IMR-90 (cell line): Measurements from ENCODE around the gene GATA1. TPM values are rescaled to one million over a fixed set of nuclear protein-coding genes. Genes with fewer than 3 reads are reported as not detected.

Experiments
- ATAC-seq: fragments of 200-7000 bp; cut with Tn5 transposase; 2 replicates; pipeline ENCODE4 v1.9.1; 2020; ENCODE audit warnings: low read depth, mild to moderate bottlenecking, moderate library complexity
- BruUV-seq: library from RNA; stranded (reverse); fragments of 400-500 nt; replicated peaks from 2 replicates; lab custom pipeline; 2021; lab: Mats Ljungman, UMichigan
- CTCF ChIA-PET: fragments of 300-600 bp; formaldehyde crosslinking; extraction: SDS; loops from one replicate; lab custom pipeline; 2021; ENCODE audit warnings: antibody characterized with exemption; lab: Yijun Ruan, JAX
- POLR2A ChIA-PET: fragments of 300-600 bp; sonication (Branson Sonifier 250); formaldehyde crosslinking; loops from one replicate; lab custom pipeline; 2022; ENCODE audit warnings: antibody characterized with exemption; ENCODE audit not compliant: unreplicated experiment; lab: Charles Lee
- DNase-seq: peaks from one replicate; pipeline ENCODE4 v3.0.0; 2013
- H2AFZ ChIP-seq: replicated peaks from 2 replicates; pipeline ENCODE3; 2013; ENCODE audit warnings: low read length, mild to moderate bottlenecking; ENCODE audit not compliant: poor library complexity
- H2AK5ac ChIP-seq: 2 replicates; pipeline ENCODE4 v1.6.1; 2013; ENCODE audit warnings: low read depth, low read length, inconsistent platforms
- H2AK9ac ChIP-seq: replicated peaks from 2 replicates; pipeline ENCODE3; 2013; ENCODE audit warnings: mild to moderate bottlenecking, low read depth, low read length, moderate library complexity; ENCODE audit not compliant: poor library complexity
- H2BK120ac ChIP-seq: 2 replicates; pipeline ENCODE4 v1.6.1; 2013; ENCODE audit warnings: low read depth, low read length, inconsistent platforms
- H2BK15ac ChIP-seq: 3 replicates; pipeline ENCODE4 v1.6.1; 2013; ENCODE audit warnings: low read depth, low read length, inconsistent platforms
- H2BK20ac ChIP-seq: 2 replicates; pipeline ENCODE4 v1.6.1; 2013; ENCODE audit warnings: low read depth, mild to moderate bottlenecking, inconsistent platforms, low read length, moderate library complexity
- H2BK5ac ChIP-seq: 2 replicates; pipeline ENCODE4 v1.6.1; 2013; ENCODE audit warnings: mild to moderate bottlenecking, low read depth, low read length, inconsistent platforms; ENCODE audit not compliant: poor library complexity, severe bottlenecking
- H3K14ac ChIP-seq: replicated peaks from 2 replicates; pipeline ENCODE4 v1.6.1; 2013; ENCODE audit warnings: low read depth, low read length, inconsistent platforms
- H3K18ac ChIP-seq: 2 replicates; pipeline ENCODE4 v1.6.1; 2013; ENCODE audit warnings: low read depth, low read length, control low read depth
- H3K23ac ChIP-seq: 2 replicates; pipeline ENCODE4 v1.6.1; 2013; ENCODE audit warnings: low read depth, low read length, inconsistent platforms
- H3K27ac ChIP-seq: 2 replicates; pipeline ENCODE4 v1.5.1; 2013; ENCODE audit warnings: mild to moderate bottlenecking, control low read depth, low read length; ENCODE audit not compliant: insufficient read depth
- H3K27me3 ChIP-seq: 2 replicates; pipeline ENCODE4 v1.6.1; 2013; ENCODE audit warnings: low read length; ENCODE audit not compliant: control insufficient read depth, insufficient read depth
- H3K36me3 ChIP-seq: 2 replicates; pipeline ENCODE4 v1.6.1; 2013; ENCODE audit warnings: low read length, mixed read lengths; ENCODE audit not compliant: control insufficient read depth, insufficient read depth
- H3K4ac ChIP-seq: 2 replicates; pipeline ENCODE4 v1.6.1; 2013; ENCODE audit warnings: low read depth, low read length, inconsistent platforms
- H3K4me1 ChIP-seq: 2 replicates; pipeline ENCODE4 v1.6.1; 2013; ENCODE audit warnings: low read length, mixed read lengths; ENCODE audit not compliant: control insufficient read depth, insufficient read depth
- H3K4me2 ChIP-seq: 2 replicates; pipeline ENCODE4 v1.6.1; 2013; ENCODE audit warnings: low read depth, mild to moderate bottlenecking, control low read depth, low read length, moderate library complexity
- H3K4me3 ChIP-seq: 2 replicates; pipeline ENCODE4 v1.5.1; 2013; ENCODE audit warnings: low read depth, mild to moderate bottlenecking, control low read depth, low read length, moderate library complexity; ENCODE audit not compliant: insufficient read depth
- H3K56ac ChIP-seq: 2 replicates; pipeline ENCODE4 v1.6.1; 2013; ENCODE audit warnings: low read length, inconsistent platforms; ENCODE audit not compliant: insufficient read depth; ENCODE audit errors: extremely low read depth
- H3K79me1 ChIP-seq, 2 experiments: 2 replicates each; pipeline ENCODE4 v1.6.1; 2013; ENCODE audit warnings: low read length in 2 of 2, inconsistent platforms in 1 of 2, low read depth in 1 of 2
- H3K9ac ChIP-seq: 2 replicates; pipeline ENCODE4 v1.6.1; 2013; ENCODE audit warnings: low read depth, low read length, control low read depth
- H3K9me1 ChIP-seq: 2 replicates; pipeline ENCODE4 v1.6.1; 2013; ENCODE audit warnings: low read length, inconsistent platforms; ENCODE audit not compliant: insufficient read depth
- H3K9me3 ChIP-seq: 2 replicates; pipeline ENCODE4 v1.6.1; 2013; ENCODE audit warnings: low read length; ENCODE audit not compliant: control insufficient read depth, insufficient read depth
- H4K20me1 ChIP-seq: 2 replicates; pipeline ENCODE4 v1.6.1; 2013; ENCODE audit warnings: low read length, inconsistent platforms; ENCODE audit not compliant: insufficient read depth
- H4K5ac ChIP-seq: 2 replicates; pipeline ENCODE4 v1.6.1; 2013; ENCODE audit warnings: mild to moderate bottlenecking, low read depth, low read length, control low read depth
- H4K8ac ChIP-seq, 2 experiments: 2 replicates each; pipeline ENCODE4 v1.6.1; 2013; ENCODE audit warnings: low read depth in 2 of 2, low read length in 2 of 2, control low read depth in 1 of 2, inconsistent platforms in 1 of 2
- H4K91ac ChIP-seq: 2 replicates; pipeline ENCODE4 v1.6.1; 2013; ENCODE audit warnings: low read depth, low read length, inconsistent platforms; ENCODE audit not compliant: insufficient read depth
- BHLHE40 ChIP-seq: fragments of 150-350 bp; IDR thresholded peaks from 2 replicates; pipeline ENCODE4 v1.6.1; 2016; ENCODE audit warnings: mild to moderate bottlenecking, low read depth, low read length
- CEBPB ChIP-seq: IDR thresholded peaks from 2 replicates; pipeline ENCODE4 v1.6.1; 2012; ENCODE audit warnings: low read depth, low read length, improper control_type of control experiment
- CHD1 ChIP-seq: IDR thresholded peaks from 2 replicates; pipeline ENCODE4 v1.6.1; 2012; ENCODE audit warnings: low read depth, low read length, improper control_type of control experiment
- FOS ChIP-seq: fragments of 150-350 bp; IDR thresholded peaks from 2 replicates; pipeline ENCODE4 v1.6.1; 2016; ENCODE audit warnings: low read depth, low read length
- MAFK ChIP-seq: IDR thresholded peaks from 2 replicates; pipeline ENCODE4 v1.6.1; 2012; ENCODE audit warnings: low read depth, low read length, improper control_type of control experiment
- MAZ ChIP-seq: IDR thresholded peaks from 2 replicates; pipeline ENCODE4 v1.6.1; 2012; ENCODE audit warnings: low read depth, mild to moderate bottlenecking, low read length, improper control_type of control experiment, moderate library complexity, borderline replicate concordance
- MXI1 ChIP-seq: IDR thresholded peaks from 2 replicates; pipeline ENCODE4 v1.6.1; 2012; ENCODE audit warnings: low read depth, mild to moderate bottlenecking, low read length, moderate library complexity, borderline replicate concordance
- NFE2L2 ChIP-seq: fragments of 150-350 bp; IDR thresholded peaks from 2 replicates; pipeline ENCODE4 v1.6.1; 2016; ENCODE audit warnings: low read depth, mild to moderate bottlenecking, low read length
- POLR2A ChIP-seq: IDR thresholded peaks from 2 replicates; pipeline ENCODE4 v1.6.1; 2012; ENCODE audit warnings: mild to moderate bottlenecking, low read depth, low read length
- RAD21 ChIP-seq: IDR thresholded peaks from 2 replicates; pipeline ENCODE4 v1.6.1; 2012; ENCODE audit warnings: low read length, improper control_type of control experiment
- RCOR1 ChIP-seq: IDR thresholded peaks from 2 replicates; pipeline ENCODE4 v1.6.1; 2012; ENCODE audit warnings: mild to moderate bottlenecking, low read length, improper control_type of control experiment; ENCODE audit not compliant: insufficient replicate concordance
- RFX5 ChIP-seq: IDR thresholded peaks from 2 replicates; pipeline ENCODE4 v1.8.0; 2012; ENCODE audit warnings: low read depth, mild to moderate bottlenecking, low read length, moderate library complexity
- SMC3 ChIP-seq: fragments of 150-350 bp; IDR thresholded peaks from 2 replicates; pipeline ENCODE4 v1.6.1; 2016; ENCODE audit warnings: low read depth, mild to moderate bottlenecking, antibody characterized with exemption, low read length, moderate library complexity
- WGBS, 2 experiments: methylation state at CpG; one replicate each; pipeline versions ENCODE4 v1.1.5 to v1.1.7; 2013; ENCODE audit warnings: missing lambda C conversion rate in 2 of 2; ENCODE audit not compliant: insufficient read length in 1 of 2; ENCODE audit errors: extremely low coverage in 2 of 2; 5-methylcytosine and 5-hydroxymethylcytosine counted together
- dilution Hi-C: fragments of 300-500 bp; cut with HindIII; formaldehyde crosslinking; loops from one replicate; pipeline ENCODE4 v1.14.3; 2018; ENCODE audit warnings: low sequenced_read_pairs; ENCODE audit not compliant: unreplicated experiment
- in situ Hi-C: fragments of 300-500 bp; cut with MboI; formaldehyde crosslinking; loops from 3 replicates; pipeline ENCODE4 v1.14.3; 2019; ENCODE audit warnings: low sequenced_read_pairs, inconsistent platforms, mixed read lengths
- intact Hi-C: fragments of 100-400 bp; cut with micrococcal nuclease; formaldehyde crosslinking; loops from 2 replicates; pipeline ENCODE4 v1.10.0; 2022
- polyA plus RNA-seq, 3 experiments: library from polyadenylated mRNA; depleted of rRNA; stranded (reverse); fragments of >200 nt; gene quantifications; 2 replicates each; pipeline ENCODE4 v1.2.3, GENCODE V29; 2012; ENCODE audit warnings: low replicate concordance in 1 of 3
- total RNA-seq: library from RNA; depleted of rRNA; stranded (reverse); fragments of >200 nt; gene quantifications from 2 replicates; pipeline ENCODE4 v1.2.3, GENCODE V29; 2012
- TF ChIP-seq, protein P1 (sequence below): fragments of 150-350 bp; IDR thresholded peaks from 2 replicates; pipeline ENCODE4 v1.6.1; 2017; ENCODE audit warnings: mild to moderate bottlenecking, antibody characterized with exemption, low read length, low read depth
- TF ChIP-seq, protein P2 (sequence below): fragments of 150-350 bp; IDR thresholded peaks from 2 replicates; pipeline ENCODE4 v1.6.1; 2016; ENCODE audit warnings: low read depth, mild to moderate bottlenecking, low read length, moderate library complexity, borderline replicate concordance
- TF ChIP-seq, protein P3 (sequence below): conservative IDR thresholded peaks from 2 replicates; pipeline ENCODE4 v1.5.1; 2012; ENCODE audit warnings: mild to moderate bottlenecking, low read depth, low read length, improper control_type of control experiment

GATA1 gene
- total and polyA plus RNA-seq, 2 of the 4 experiments (the other 2 are of a cell fraction) = not detected

DNA sequence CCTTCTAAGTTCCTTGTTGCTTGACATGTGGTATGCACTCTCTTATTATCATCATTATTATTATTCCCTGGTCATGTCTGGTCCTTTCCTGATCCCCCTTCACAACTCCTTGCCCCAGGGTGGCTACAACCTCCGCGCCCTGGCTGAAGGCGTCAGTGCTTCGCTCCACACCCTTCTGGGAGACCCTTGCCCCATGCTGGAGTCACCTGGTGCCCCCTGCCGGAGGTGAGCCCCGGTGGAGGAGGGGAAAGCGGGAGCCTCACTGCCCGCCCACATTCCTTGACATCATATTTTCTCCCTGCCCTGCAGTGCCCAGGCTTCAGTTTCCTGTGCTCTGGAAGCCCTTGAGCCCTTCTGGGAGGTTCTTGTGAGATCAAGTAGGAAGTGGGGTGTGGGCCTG is 28.9 kb downstream of the GATA1 start:
- BruUV-seq = no TSS peak
- DNase-seq (no peak), ATAC-seq (no peak)
- H3K36me3 ChIP-seq = peaks cover 19% of the 10 kb centered on the region
- H3K23ac ChIP-seq = no peak overlapping the region
- no peaks in the 10 kb centered on the region for H3K4me1 ChIP-seq
- H3K9me1 ChIP-seq = no peaks in the 10 kb centered on the region
- intact Hi-C loops (no loop called here), dilution Hi-C loops (no loop called here), in situ Hi-C loops (no loop called here)
- no peak overlapping the region for H2AK9ac ChIP-seq
- no peak overlapping the region for H3K9ac ChIP-seq
- H3K4me2 ChIP-seq = no peak overlapping the region
- H2AFZ ChIP-seq = no peak overlapping the region
- no peaks in the 10 kb centered on the region for H3K79me1 ChIP-seq
- no peak overlapping the region for H3K18ac ChIP-seq
- H4K20me1 ChIP-seq = no peaks in the 10 kb centered on the region
- H3K9me3 ChIP-seq = no peaks in the 10 kb centered on the region; the same call in 1 of the 2 replicates
- no peak for TF ChIP-seq CEBPB
- TF ChIP-seq RAD21 = no peak
- TF ChIP-seq SMC3 = no peak
- TF ChIP-seq, protein P1, sequence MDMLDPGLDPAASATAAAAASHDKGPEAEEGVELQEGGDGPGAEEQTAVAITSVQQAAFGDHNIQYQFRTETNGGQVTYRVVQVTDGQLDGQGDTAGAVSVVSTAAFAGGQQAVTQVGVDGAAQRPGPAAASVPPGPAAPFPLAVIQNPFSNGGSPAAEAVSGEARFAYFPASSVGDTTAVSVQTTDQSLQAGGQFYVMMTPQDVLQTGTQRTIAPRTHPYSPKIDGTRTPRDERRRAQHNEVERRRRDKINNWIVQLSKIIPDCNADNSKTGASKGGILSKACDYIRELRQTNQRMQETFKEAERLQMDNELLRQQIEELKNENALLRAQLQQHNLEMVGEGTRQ = no peak
- no peak for TF ChIP-seq BHLHE40
- TF ChIP-seq NFE2L2 = no peak
- TF ChIP-seq CHD1 = no peak
- TF ChIP-seq, protein P2, sequence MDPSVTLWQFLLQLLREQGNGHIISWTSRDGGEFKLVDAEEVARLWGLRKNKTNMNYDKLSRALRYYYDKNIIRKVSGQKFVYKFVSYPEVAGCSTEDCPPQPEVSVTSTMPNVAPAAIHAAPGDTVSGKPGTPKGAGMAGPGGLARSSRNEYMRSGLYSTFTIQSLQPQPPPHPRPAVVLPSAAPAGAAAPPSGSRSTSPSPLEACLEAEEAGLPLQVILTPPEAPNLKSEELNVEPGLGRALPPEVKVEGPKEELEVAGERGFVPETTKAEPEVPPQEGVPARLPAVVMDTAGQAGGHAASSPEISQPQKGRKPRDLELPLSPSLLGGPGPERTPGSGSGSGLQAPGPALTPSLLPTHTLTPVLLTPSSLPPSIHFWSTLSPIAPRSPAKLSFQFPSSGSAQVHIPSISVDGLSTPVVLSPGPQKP = no peak
- TF ChIP-seq, protein P3, sequence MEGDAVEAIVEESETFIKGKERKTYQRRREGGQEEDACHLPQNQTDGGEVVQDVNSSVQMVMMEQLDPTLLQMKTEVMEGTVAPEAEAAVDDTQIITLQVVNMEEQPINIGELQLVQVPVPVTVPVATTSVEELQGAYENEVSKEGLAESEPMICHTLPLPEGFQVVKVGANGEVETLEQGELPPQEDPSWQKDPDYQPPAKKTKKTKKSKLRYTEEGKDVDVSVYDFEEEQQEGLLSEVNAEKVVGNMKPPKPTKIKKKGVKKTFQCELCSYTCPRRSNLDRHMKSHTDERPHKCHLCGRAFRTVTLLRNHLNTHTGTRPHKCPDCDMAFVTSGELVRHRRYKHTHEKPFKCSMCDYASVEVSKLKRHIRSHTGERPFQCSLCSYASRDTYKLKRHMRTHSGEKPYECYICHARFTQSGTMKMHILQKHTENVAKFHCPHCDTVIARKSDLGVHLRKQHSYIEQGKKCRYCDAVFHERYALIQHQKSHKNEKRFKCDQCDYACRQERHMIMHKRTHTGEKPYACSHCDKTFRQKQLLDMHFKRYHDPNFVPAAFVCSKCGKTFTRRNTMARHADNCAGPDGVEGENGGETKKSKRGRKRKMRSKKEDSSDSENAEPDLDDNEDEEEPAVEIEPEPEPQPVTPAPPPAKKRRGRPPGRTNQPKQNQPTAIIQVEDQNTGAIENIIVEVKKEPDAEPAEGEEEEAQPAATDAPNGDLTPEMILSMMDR = no peak
- TF ChIP-seq FOS = no peak
- TF ChIP-seq RFX5 = no peak
- no peak for TF ChIP-seq MAFK
- TF ChIP-seq MXI1 = no peak
- no peak for TF ChIP-seq RCOR1
- TF ChIP-seq POLR2A = no peak
- no peak for TF ChIP-seq MAZ
- H2BK120ac ChIP-seq = no peak overlapping the region
- H4K5ac ChIP-seq = no peak overlapping the region
- H3K56ac ChIP-seq = no peak overlapping the region
- WGBS, 2 experiments = 81% methylated on average over 4 of the region's 8 CpGs; no CpG with 5 or more reads in 1 of the 2 experiments
- no peaks in the 10 kb centered on the region for H3K27me3 ChIP-seq
- no peak overlapping the region for H2BK15ac ChIP-seq
- H3K4ac ChIP-seq = no peak overlapping the region
- H4K8ac ChIP-seq = no peak overlapping the region
- no peak overlapping the region for H3K4me3 ChIP-seq
- H2AK5ac ChIP-seq = no peak overlapping the region
- H4K91ac ChIP-seq = no peak overlapping the region
- H3K14ac ChIP-seq = no peak overlapping the region
- ChIA-PET POLR2A (no interaction called here), CTCF (no interaction called here)
- H2BK20ac ChIP-seq = no peak overlapping the region
- H3K27ac ChIP-seq = no peak overlapping the region
- no peak overlapping the region for H2BK5ac ChIP-seq
